ENCODE measurements around the gene SULT1A1. TPM values are rescaled to one million over a fixed set of nuclear protein-coding genes. Genes with fewer than 3 reads are reported as not detected.
"Not testable (repeated sequence)": the region's sequence is repeated elsewhere in the genome, so short reads cannot be mapped to it uniquely, and the experiment has no call there.

The SULT1A1 gene
- total RNA-seq, 1 donor from 2014 or later = 11.4 TPM

- peaks cover 9% of the 10 kb centered on the region for H3K4me1 Mint-ChIP-seq (ENCODE audit: unreplicated experiment)
- no peak for TF ChIP-seq CTCF (IDR thresholded peaks at IDR 0.05)
Measured at GRCh38 chr16:28597692-28598261, 12.1 kb downstream of the SULT1A1 start.

GRCh38 chr16:28596840-28597691 lies 12.8 kb downstream of the SULT1A1 start, which contains the start of gene SULT1A2:
Gene SULT1A2 (minus strand): TSS chr16:28597050. CDS start chr16:28595930, 1,120 bp downstream.
- Mint-ChIP-seq H3K4me1 (ENCODE audit: unreplicated experiment) (peaks cover 9% of the 10 kb centered on the region), H3K27ac (ENCODE audit: unreplicated experiment) (no peak within 1 kb of the TSS), H3K9me3 (ENCODE audit: unreplicated experiment) (no peaks in the 10 kb centered on the region), H3K36me3 (ENCODE audit: unreplicated experiment) (peaks cover 5% of the 10 kb centered on the region), H3K27me3 (ENCODE audit: unreplicated experiment) (no peaks in the 10 kb centered on the region), H3K4me3 (ENCODE audit: unreplicated experiment) (no peak within 1 kb of the TSS)
- no peak for TF ChIP-seq CTCF (IDR thresholded peaks at IDR 0.05)
- no peak for DNase-seq (ENCODE audit: extremely low spot score, unreplicated experiment)

More at GRCh38 chr16:28597692-28598261, 12.1 kb downstream of the SULT1A1 start:
- DNase-seq (ENCODE audit: extremely low spot score, unreplicated experiment) = no peak
- Mint-ChIP-seq H3K4me3 (ENCODE audit: unreplicated experiment) (no peak overlapping the region), H3K27ac (ENCODE audit: unreplicated experiment) (no peak overlapping the region), H3K27me3 (ENCODE audit: unreplicated experiment) (no peaks in the 10 kb centered on the region), H3K9me3 (ENCODE audit: unreplicated experiment) (no peaks in the 10 kb centered on the region), H3K36me3 (ENCODE audit: unreplicated experiment) (peaks cover 3% of the 10 kb centered on the region)

GRCh38 chr16:28596115-28596630 lies 13.7 kb downstream of the SULT1A1 start:
- no peak for DNase-seq (ENCODE audit: extremely low spot score, unreplicated experiment)
- H3K27me3 Mint-ChIP-seq (ENCODE audit: unreplicated experiment) = no peaks in the 10 kb centered on the region
- no peak for TF ChIP-seq CTCF (IDR thresholded peaks at IDR 0.05)
- peaks cover 7% of the 10 kb centered on the region for H3K36me3 Mint-ChIP-seq (ENCODE audit: unreplicated experiment)
- no peak overlapping the region for H3K4me3 Mint-ChIP-seq (ENCODE audit: unreplicated experiment)
- H3K4me1 Mint-ChIP-seq (ENCODE audit: unreplicated experiment) = peaks cover 9% of the 10 kb centered on the region
- no peak overlapping the region for H3K27ac Mint-ChIP-seq (ENCODE audit: unreplicated experiment)
- H3K9me3 Mint-ChIP-seq (ENCODE audit: unreplicated experiment) = no peaks in the 10 kb centered on the region

- H3K27ac Mint-ChIP-seq (ENCODE audit: unreplicated experiment); H3K4me1 Mint-ChIP-seq (ENCODE audit: unreplicated experiment); DNase-seq (ENCODE audit: extremely low spot score, unreplicated experiment); H3K4me3 Mint-ChIP-seq (ENCODE audit: unreplicated experiment); H3K9me3 Mint-ChIP-seq (ENCODE audit: unreplicated experiment); H3K27me3 Mint-ChIP-seq (ENCODE audit: unreplicated experiment): not testable (repeated sequence)
- peaks cover 11% of the 10 kb centered on the region for H3K36me3 Mint-ChIP-seq (ENCODE audit: unreplicated experiment)
Measured at GRCh38 chr16:28595451-28595850, 14.4 kb downstream of the SULT1A1 start.

GRCh38 chr16:28592979-28593553 lies 16.8 kb downstream of the SULT1A1 start:
- H3K27me3 Mint-ChIP-seq (ENCODE audit: unreplicated experiment) = no peaks in the 10 kb centered on the region
- TF ChIP-seq CTCF (IDR thresholded peaks at IDR 0.05) = no peak
- H3K27ac Mint-ChIP-seq (ENCODE audit: unreplicated experiment) = no peak overlapping the region
- H3K4me3 Mint-ChIP-seq (ENCODE audit: unreplicated experiment) = no peak overlapping the region
- H3K9me3 Mint-ChIP-seq (ENCODE audit: unreplicated experiment) = no peaks in the 10 kb centered on the region
- no peak for DNase-seq (ENCODE audit: extremely low spot score, unreplicated experiment)
- peaks cover 11% of the 10 kb centered on the region for H3K4me1 Mint-ChIP-seq (ENCODE audit: unreplicated experiment)
- H3K36me3 Mint-ChIP-seq (ENCODE audit: unreplicated experiment) = peaks cover 18% of the 10 kb centered on the region

Data from osteocyte (in vitro differentiated cells).